Hematopoietic multipotent progenitor cell treated with erythropoietin and hydrocortisone succinate and interleukin-3 and kit ligand, for 4 days (in vitro differentiated cells): ENCODE results near the gene IL31.
"Not testable (repeated sequence)": the region's sequence is repeated elsewhere in the genome, so short reads cannot be mapped to it uniquely, and the experiment has no call there.

Experiments used
- DNase-seq: peaks from one replicate; pipeline ENCODE4 v3.0.0-alpha.2; 2015

Gene IL31

DNA sequence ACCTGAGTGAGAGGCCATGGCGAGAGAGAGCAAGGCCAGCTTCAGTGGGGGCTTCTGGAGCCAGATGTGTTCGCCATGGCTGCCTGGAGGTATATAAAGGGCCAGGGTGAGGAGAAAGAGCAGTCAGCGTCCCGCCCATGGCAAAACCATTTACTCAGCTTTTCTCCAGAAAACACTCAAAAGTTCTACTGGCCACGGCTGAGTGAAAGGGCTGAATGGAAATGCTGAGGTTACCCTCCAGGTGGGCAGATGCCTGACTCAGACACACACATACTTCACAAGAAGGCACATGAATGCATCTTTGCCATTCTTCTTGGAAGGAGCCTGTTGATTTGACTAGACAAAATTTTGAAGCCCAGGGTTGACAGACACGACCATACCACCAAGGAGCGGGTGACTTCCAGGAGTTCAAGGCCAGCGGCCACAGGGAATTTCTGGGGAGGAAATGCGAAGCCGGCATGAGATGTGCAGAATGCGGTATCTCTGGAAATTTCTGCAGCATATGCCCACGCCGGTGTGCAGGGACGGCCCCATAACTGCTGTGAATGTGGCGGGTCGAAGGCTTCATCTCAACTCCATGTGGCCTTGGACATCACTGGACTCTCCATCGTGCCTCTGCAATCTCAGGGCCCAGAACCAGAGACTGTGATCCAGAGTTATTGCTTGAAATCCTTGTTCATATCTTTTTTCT lies at the start of gene IL31:
Gene IL31, minus strand, starts transcription at position 67 of the 691 bp plus-strand sequence. Its CDS starts 49 bp downstream, at position 18.
- no peak for DNase-seq

DNA sequence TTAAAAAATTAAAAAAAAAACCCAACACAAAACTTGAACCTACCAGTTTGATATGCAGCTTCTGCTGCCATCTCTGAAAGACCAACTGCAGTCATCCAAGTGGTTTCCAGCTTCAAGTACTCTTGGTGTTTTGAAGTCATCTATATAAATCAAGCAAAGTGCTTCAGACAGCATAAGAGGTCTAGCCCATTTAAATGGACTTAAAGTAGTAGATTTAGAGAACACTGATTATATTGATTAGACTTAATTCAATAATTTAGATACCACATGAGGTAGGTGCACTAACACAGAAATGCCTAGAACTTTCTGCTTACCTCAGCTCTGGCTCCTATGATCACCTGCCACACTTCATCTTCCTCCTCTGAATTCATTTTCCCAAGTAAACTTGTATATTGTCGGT lies 42.4 kb upstream of the IL31 start:
- DNase-seq: no peak

DNA sequence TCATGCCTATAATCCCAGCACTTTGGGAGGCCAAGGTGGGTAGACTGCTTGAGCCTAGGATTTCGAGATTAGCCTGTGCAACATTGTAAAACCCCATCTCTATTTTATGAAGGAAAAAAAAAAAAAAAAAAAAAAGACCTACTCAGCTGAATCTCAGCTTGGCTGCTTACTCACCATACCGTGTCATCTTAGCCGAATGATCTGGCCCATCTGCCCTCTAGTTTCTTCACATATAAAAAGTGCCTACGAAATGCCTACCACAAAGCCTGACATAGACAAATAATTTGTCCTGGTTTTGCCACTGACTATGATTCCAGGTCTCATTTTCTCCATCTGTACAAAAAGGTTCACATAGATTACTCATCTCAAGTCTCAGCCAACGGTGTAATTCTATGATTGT lies 41.8 kb upstream of the IL31 start:
- no peak for DNase-seq

DNA sequence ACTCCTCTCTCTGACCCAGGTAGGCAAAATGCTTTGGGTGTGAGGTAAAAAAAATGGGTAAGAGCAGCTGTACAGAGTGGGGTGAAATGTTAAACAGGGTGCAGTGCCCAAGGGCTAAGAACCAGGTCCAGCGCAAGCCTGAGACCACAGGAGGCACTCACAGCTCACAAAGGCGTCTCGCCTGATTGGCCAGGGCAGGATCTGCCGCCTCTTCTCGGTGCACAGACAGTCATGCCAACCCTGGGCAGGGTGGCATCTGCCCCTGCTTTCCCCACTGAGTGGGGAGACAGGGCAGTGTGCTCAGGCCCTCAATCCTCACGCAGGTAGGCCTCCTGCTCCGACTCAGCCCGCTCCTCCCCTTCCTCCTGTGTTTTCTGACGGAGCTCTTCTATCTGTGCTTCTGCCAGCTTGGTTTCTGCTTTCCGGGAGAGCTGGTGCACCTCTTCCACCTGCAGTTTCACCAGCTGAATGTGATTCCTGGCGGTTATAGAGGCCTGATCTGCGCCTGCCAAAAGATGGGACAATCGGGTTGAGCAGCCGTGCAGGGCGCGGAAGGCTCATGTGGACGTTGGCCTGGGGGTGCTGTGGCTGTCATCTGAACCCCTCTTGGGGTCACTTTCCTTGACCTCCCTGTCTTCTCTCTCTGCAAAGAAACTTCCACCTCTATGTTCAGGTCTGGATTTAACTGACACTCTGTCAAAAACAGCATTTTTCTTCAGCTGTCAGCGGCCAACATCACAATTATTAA lies 34.2 kb upstream of the IL31 start:
- DNase-seq: no peak

DNA sequence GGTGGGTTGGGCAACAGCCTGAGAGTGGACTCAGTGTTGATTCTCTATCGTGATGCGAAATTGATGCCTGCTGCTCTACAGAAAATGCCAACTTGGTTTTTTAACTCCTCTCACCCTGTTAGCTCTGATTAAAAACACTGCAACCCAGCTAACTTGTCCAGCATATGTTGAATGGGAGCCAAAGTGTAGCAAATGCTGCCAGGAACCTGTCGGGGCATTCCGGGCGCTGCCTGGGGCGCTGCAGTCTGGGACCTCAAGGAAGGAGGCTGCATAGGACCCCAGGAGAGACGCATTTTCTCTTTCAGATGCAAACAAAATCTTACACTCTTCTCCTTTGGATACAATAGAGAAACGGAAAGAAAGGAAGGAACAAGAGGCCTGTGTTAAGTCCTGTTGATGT lies 33.4 kb upstream of the IL31 start:
- no peak for DNase-seq

DNA sequence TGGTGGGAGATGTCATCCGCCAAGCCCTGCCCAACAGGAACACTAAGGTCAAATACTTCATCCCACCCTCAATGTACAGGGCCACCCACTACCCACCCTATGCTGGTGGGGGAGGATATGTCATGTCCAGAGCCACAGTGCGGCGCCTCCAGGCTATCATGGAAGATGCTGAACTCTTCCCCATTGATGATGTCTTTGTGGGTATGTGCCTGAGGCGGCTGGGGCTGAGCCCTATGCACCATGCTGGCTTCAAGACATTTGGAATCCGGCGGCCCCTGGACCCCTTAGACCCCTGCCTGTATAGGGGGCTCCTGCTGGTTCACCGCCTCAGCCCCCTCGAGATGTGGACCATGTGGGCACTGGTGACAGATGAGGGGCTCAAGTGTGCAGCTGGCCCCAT lies 33.0 kb upstream of the IL31 start:
- DNase-seq: no peak

DNA sequence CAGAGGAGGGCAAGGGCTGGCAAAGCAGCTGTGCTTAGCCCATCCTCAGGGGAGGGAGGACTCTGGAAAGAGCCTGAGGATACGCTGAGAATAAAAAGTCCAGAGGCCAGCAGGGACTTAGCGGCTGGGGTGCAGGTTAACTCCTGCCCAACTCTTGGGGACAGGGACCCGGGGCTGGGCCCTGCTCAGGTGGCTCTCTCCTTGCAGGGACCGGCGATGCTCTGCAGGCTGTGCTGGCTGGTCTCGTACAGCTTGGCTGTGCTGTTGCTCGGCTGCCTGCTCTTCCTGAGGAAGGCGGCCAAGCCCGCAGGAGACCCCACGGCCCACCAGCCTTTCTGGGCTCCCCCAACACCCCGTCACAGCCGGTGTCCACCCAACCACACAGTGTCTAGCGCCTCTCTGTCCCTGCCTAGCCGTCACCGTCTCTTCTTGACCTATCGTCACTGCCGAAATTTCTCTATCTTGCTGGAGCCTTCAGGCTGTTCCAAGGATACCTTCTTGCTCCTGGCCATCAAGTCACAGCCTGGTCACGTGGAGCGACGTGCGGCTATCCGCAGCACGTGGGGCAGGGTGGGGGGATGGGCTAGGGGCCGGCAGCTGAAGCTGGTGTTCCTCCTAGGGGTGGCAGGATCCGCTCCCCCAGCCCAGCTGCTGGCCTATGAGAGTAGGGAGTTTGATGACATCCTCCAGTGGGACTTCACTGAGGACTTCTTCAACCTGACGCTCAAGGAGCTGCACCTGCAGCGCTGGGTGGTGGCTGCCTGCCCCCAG lies 32.3 kb upstream of the IL31 start:
- no peak for DNase-seq

DNA sequence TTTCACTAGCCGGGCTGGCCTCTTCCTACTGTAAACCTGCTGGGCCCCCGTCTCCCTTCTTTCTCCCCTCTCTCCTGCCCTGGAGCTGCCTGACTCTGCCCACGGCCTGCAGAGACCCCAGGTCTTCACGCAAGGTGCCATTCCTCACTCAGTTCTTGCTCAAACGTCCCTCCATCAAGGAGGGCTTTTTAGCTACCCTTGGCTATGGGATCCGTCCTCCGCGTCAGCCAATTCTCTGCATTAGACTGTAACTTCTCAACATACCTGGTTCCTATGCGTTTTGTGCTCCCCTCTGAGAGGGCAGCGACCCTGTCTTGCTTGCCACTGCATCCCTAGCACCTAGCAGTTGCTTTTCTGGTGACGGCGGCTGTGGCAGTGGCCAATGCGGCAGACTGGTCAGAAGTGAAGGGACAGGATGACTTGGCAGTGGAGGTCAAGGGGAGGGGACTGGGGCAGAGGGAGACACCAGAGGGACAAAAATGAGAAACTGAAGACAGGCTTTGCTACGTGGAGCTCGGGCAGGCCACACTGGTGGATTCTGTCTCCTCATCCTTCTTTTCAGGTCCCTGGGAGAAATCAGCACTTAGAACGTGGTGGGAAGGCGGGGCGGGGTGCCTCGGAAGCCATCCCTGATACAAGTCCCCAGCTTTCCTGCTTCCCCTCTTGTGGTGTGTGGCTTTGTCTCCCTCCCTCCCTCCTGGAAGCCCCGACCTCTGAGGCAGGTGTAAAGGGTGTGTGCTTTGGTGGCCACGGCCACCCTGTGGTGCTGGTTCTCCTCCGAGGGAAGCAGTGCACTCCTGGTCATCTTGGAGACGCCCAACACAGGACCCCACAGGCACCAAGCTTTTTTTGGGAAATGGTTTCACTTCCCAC lies 31.3 kb upstream of the IL31 start:
- no peak for DNase-seq

DNA sequence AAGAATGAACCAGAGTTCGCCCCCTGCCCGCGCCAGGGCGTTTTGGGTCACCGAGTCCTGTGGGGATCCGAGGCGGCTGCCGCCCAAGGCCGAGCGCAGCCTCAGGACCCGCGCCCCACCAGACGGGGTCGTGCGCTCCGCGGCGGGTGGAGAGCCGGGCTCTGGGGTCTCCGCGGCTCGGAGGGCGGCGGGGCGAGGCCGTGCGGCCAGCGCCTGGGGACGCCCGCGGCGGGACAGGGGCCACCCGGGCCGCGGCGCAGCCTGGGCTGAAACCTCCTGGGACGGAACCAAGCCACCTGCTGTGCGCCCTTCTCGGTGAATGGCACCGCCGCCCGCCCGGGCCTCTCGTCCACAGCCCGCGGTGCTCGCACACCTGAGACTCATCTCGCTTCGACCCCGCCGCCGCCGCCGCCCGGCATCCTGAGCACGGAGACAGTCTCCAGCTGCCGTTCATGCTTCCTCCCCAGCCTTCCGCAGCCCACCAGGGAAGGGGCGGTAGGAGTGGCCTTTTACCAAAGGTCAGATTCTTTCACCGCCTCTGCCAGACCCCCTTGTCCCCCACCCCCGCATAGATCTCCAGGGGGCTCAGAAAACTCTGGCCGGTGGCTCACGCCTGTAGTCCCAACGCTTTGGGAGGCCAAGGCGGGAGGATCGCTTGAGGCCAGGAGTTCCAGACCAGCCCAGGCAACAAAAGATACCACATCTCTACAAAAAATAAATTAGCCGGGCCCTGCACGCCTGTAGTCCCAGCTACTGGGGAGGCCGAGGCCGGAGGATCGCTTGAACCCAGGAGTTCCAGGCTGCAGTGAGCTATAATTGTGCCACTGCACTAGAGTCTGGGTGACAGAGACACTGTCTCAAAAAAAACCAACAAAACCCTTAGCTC lies 30.4 kb upstream of the IL31 start:
- no peak for DNase-seq

DNA sequence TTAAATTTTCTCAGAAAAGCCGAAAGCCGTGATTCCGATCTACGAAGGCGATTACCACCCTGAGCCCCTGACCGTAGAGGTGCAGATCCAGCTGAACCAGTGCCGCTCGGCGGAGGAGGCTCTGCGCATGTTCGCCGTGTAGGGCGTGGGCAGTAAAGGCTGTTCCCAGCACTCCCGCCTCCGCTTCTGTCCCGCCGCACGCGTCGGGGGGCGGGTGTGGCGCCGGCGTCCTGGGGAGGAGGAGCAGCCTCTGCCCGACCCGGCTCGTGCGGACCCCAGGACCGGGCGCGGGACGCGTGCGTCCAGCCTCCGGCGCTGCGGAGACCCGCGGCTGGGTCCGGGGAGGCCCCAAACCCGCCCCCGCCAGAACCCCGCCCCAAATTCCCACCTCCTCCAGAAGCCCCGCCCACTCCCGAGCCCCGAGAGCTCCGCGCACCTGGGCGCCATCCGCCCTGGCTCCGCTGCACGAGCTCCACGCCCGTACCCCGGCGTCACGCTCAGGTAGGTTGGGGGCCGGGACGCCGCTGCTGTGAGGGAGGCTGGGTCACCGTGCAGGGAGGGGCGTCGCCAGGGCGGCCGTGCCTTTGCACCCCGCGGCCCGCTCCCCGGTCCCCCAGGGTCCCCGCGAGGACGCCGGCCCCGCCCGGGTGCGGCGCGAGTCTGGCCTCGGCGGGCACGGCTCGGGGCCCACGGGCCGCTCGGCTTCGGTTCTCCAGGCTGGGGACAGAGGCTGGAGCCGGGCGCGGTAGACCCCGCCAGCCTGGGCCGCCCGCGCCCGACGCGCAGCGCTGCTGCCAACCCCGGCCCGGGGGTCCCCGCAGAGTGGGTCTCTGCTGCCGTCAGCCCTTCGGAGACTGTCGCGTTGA lies 29.5 kb upstream of the IL31 start, which contains the start of gene B3GNT4:
Gene B3GNT4, plus strand, starts transcription at position 409 of the 866 bp plus-strand sequence. CDS start 910 bp downstream, outside the sequence.
- DNase-seq: peak; percentile 69

DNA sequence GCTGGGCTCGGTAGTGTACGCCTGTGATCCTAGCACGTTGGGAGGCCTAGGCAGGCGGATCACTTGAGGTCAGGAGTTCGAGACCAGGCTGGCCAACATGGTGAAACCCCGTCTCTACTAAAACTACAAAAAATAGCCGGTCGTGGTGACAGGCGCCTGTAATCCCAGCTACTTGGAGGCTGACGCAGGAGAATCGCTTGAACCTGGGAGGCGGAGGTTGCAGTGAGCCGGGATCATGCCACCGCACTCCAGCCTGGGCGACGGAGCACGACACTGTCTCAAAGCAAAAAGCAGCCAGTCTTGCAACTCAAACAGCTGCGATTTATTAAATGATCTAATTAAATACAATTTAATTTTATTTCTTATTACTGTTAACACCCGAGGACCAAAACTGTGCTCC lies 28.8 kb upstream of the IL31 start:
- DNase-seq: not testable (repeated sequence)

DNA sequence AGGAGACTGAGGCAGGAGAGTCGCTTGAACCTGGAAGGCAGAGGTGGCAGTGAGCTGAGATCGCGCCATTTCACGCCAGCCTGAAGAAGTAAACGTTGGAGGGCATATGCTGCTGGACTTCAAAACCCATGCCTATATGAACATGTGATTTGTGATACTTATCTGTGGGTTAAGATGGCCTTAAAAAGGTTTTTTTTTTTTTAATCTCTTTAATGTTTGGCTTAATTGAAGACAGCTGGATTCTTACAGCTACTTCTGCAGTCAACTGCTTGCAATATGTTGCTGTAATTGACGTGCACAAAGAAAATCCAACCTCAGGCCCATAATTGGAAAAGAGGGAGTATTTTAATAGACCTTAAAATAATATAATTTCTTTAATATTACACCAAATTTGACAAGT lies 28.0 kb upstream of the IL31 start:
- DNase-seq: no peak

DNA sequence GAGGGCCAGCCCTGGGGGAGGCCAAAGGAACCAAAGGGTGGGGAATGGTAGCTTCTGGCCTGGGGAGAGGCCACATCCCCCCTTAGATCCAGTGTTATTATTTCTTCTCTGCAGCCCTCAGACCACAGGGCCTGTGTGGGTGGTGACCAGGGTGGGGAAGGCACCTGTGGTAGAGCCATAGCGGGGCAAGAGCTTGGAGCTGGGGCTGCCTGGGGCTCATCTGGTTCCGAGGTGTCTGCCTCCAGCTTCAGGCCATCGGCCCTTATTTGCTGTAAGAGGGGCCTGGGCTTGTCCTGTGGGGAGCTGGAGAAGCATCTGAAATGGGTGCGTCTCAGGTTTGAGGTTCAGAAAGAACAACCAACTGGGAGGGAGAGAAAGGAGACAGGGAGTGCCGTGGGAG lies 27.4 kb upstream of the IL31 start:
- no peak for DNase-seq

DNA sequence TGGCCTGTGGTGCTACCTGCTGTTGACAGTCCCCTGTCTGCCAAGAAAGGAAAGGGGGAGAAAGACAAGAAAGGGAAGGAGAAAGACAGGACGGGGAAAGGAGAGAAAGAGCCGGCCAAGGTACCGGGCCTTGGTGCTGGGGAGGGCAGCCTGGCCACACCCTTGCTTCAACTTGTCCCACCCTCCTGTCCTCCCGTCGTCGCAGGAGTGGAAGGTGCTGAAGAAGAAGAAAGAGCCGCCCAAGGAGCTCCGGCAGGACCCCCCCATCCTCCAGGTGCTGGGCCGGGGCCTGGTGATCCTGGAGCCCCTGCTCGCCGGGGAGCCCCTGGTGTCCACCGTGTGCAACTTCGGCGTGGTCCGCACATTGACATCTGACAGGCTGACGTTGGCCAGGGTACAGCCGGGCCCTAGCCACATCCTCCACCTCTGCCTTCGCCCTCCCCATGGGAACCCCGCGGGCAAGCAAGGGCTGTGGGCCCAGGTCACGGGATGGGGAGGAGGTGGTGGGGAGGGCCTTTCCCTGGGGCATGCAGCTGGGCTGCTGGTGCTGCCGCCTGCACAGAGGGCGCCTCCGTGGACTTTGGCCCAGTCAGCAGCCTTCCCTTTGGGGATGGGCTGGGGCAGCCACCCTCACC lies 26.6 kb upstream of the IL31 start:
- DNase-seq: no peak

DNA sequence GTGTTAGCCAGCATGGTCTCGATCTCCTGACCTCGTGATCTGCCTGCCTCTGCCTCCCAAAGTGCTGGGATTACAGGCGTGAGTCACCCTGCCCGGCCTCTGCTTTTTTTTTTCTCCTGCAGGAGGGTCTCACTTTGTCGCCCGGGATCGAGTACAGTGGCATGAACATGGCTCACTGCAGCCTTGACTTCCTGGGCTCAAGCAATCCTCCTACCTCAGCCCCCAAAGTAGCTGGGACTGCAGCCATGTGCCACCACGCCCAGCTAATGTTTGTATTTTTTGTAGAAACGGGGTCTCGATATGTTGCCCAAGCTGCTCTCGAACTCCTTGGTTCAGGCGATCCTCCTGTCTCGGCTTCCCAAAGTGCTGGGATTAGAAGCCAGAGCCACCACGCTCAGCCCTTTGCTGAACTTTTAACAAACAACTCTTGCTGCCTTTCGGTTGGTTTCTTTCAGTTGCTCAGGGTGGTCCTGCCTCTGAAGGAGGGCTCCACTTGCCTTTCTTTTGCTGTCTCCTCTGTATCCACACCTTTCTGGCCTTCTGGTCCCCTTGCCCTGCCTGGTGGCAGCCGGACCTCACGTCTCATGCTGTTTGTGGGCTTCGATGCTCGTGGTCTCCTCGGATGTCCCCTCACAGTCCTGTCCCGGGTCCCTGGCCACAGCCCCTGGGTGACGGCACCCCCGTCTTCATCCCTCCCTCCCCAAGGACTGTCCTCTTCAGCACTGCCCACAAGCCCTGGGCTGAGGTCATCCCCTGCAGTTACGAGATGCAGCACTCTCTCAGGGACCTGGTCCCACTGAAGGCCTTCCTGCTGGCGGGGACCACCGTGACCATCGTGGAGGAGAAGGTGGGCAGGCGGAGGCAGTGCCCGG lies 25.7 kb upstream of the IL31 start:
- DNase-seq: no peak

DNA sequence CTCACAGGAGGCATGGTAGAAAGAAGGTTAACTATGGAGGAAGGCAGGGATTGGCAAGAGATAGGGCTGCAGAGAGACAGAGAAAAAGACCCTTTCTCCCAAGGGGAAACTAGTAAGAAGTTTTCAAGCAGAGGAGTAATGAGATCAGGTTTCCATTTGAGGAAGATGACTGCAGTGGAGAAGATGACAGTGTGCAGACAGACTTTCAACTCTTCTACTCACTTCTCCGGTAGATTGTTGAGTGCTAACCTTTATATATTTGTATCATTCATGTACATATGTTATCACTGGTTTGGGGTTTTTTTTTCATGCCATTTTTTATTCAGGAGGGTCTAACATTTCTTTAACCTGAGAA lies 23.6 kb upstream of the IL31 start:
- DNase-seq: no peak

DNA sequence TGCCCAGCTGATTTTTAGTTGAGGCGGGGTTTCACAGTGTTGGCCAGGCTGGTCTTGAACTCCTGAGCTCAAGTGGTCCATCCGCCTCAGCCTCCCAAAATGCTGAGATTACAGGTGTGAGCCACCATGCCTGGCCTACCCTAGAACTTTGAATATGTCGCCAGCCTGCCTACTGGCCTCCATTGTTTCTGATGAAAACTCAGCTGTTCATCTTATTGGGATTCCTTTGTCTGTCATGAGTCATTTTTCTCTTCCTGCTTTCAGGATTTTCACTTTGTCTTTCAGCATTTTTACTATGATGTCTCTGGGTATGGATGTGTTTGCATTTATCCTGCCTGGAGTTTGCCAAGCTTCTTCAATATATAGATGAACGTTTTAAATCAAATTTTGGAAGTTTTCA lies 21.4 kb upstream of the IL31 start:
- DNase-seq: no peak

DNA sequence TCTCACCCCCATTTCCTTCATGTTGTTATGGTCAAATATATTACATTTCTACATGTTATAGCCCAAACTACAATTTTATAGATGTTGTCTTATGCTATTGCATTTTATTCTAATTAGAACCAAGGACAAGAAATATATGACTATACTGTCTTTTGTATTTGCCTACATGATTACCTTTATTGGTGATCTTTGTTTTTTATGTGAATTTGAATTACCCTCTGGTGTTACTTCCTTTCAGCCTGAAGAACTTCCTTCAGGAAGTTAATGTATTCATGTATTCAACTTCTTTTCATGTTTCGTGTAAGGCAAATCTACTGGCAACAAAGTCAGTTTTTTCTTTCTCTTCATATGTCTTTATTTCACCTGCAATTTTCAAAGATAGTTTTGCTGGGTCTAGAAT lies 20.8 kb upstream of the IL31 start:
- DNase-seq: no peak

DNA sequence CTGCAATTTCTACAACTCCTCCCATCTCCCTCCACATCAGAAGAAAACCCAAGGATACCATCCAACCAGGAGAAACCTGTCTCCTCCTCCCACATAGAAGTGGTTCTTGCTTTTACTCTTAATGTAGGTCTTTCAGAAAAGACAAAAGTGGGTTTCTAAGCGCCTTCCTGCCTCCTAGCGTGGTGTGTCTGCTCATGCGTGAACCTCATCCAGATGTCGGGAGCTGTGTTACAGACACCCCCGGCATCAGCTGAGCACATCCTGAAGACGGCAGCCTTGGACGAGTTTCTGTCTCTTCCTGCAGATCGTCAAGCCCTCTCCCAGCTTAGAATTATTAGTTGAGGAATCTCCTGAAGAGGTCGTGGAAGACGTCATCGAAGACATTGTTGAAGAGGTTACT lies 18.4 kb upstream of the IL31 start:
- no peak for DNase-seq
